HG03025 (cell line): ENCODE data around the gene DDX27.
"Not testable (repeated sequence)": the region's sequence is repeated elsewhere in the genome, so short reads cannot be mapped to it uniquely, and the experiment has no call there.

ENCODE experiments used
- ATAC-seq: cut with Tn5 transposase; IDR thresholded peaks from one replicate; pipeline ENCODE4 v1.9.1; 2021; ENCODE audit warnings: mild to moderate bottlenecking, moderate library complexity; ENCODE audit not compliant: unreplicated experiment, low FRiP score

Gene DDX27

DNA sequence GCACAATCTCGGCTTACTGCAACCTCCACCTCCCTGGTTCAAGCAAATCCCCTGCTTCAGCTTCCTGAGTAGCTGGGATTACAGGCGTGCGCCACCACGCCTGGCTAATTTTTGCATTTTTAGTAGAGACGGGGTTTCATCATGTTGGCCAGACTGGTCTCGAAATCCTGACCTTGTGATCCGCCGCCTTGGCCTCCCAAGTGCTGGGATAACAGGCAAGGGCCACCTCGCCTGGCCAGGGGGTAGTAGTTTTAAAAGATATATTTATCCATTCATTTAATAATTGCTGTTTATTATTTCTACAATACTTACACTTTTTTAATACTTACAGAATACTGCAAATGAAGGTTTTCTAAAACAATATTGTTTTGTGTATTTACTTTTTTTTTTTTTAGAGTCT, 15.5 kb upstream of the DDX27 start:
- no peak for ATAC-seq

- ATAC-seq = no peak
Observed at GRCh38 chr20:49207076-49207475, 12.1 kb upstream of the DDX27 start.

DNA sequence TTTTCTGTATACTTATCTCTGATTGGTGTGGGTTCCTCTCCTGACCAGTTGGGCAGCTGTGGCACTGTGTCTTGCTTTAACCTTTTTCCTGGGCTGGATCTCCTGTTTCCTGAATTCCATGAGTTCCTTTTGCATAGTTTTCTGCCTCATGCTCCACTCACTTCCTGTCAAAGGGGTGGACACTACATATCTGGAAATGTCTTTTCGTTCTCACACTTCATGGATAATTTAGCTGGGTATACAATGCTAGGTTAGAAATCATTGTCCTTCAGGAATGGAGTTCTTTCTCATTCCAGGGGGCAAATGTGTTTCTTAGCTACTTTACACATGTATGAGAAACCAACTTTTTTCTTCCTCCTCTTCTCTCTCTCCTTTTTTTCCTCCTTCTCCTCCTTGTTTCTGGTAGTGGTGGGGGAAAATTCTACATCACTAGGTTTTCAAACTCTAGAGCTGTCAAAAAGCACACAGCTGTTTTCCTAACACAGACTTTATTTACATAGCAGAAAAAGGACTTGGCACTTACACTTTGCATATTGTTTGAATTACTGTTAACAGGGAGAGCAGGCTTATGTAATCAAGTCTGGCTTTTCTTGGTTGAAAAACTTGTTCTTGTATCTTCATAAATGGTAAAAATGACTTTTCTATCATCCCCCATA, 9.0 kb upstream of the DDX27 start:
- no peak for ATAC-seq

DNA sequence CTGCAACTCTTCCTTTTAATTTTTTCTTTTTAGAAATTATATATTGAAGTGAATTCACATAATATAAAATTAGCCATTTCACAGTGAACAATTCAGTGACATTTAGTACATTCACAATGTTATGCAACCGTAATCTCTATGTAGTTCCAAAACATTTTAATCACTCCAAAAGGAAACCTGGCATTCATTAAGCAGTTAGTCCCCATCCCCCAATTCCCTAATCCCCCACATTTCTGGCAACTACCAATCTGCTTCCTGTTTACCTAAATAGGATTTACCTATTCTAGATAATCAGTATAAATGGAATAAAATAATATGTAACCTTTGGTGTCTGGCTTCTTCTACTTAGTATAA, 8.5 kb upstream of the DDX27 start:
- no peak for ATAC-seq

- ATAC-seq = no peak
Observed at GRCh38 chr20:49214571-49214970, 4.6 kb upstream of the DDX27 start.

- ATAC-seq = no peak
Observed at GRCh38 chr20:49215232-49215631, 4.0 kb upstream of the DDX27 start.

DNA sequence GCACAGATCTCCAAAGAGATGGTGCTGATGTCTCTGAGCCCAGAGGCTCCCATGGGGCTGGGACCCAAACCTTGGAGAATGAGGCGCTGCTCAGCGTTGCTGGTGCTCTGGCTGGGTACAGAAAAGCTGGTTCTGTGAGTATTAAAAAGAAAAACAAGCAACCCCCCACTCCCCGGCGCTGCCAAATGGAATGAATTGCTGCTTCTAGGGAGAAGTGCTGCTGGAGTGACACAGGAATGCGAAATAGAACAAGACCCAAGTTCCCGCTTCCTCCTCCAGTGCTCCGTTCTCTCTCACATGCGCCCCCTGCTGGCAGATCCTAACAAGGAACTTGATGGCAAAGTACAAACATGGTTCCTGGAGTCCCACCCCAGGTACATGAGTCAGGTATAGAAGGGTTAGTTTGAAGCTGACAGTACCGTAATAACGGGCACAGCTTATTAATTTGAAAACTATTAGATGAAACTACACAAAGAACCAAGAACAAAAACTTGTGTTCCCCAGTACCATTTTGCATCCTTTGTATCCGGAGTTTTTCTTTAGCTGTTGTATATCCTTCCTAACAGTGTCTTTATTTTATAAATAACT, 2.1 kb upstream of the DDX27 start:
- no peak for ATAC-seq

GRCh38 chr20:49218739-49219090, 501 bp upstream of the DDX27 start:
- ATAC-seq = not testable (repeated sequence)

DNA sequence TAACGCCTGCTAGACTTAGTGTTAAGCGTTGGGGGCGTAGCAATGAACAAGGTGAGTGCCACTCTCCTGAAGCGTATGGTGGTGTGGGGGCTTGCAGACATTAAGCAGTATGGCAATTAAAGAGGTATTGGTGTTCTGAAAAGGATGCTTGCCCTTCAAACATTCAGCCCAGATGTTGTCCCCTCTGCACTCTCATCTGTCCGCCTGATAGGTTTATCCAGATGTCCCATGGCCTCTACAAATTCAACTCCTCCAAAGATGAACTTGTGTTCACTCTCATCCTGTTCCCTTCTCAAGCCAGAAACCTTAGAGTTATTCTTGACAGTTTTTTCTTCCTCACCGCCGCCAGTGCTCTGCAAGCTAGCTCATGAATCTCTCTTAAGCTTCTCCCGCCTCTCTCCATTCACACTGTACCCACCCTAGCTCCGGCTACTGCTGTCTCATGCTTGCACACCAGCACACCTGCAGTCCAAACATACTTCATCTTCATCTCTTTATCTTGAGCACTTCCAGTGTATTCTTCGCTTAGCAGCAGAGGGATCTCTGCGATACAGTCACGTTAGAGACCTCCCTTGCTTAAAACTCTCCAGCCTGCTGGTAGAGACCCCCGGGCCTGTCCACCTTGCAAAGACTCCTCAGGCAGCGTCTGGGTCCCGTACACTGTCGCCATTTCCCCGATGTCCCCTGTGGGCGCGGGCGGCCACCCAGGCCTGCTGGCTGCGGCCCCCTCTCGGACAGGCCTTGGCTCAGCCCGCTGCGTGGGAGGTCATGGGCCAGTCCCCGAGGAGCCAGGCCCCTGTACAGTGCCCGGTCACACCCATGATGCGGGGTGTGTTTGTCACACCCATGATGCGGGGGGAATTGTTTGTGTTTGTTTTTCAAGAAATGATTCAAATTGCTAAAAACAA, 962 bp downstream of the DDX27 start:
- ATAC-seq = no peak

DNA sequence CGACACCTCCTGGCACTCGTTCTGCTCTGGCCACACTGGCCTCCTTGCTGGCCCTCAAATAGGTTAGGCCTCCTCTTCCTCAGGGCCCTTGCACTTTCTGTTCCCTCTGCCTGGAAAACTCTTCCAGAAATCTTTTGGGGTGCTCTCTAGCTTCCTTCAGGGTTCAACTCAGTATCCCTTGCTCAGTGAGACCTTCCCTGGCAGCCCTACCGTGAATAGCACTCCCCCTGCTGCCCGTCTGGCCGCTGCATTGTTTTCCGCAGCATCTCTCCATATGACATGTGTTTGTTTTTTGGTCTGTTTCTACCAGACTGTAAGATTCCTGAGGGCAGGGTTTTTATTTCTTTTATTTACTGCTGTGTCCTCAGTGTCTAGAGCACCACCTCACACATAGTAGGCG, 6.7 kb downstream of the DDX27 start:
- ATAC-seq = no peak

- ATAC-seq = no peak
Observed at GRCh38 chr20:49228676-49229075, 9.5 kb downstream of the DDX27 start.

DNA sequence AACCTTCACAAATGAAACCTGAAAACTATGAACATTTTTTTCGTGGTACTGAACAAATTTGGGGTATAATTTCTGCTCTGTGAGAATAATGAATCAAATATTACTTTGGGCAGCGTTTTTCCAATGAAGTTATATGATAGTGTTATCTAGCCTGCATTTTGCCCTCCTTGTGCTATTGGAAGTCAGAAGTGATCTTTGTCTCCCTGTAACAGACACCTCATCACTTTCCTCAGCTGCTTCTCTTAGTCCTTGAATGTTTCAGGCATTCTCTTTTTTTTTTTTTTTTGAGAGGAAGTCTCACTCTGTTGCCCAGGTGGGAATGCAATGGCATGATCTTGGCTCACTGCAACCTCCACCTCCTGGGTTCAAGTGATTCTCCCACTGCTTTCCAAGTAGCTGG, 10.2 kb downstream of the DDX27 start:
- ATAC-seq = no peak

GRCh38 chr20:49230021-49230420, 10.8 kb downstream of the DDX27 start:
- no peak for ATAC-seq

DNA sequence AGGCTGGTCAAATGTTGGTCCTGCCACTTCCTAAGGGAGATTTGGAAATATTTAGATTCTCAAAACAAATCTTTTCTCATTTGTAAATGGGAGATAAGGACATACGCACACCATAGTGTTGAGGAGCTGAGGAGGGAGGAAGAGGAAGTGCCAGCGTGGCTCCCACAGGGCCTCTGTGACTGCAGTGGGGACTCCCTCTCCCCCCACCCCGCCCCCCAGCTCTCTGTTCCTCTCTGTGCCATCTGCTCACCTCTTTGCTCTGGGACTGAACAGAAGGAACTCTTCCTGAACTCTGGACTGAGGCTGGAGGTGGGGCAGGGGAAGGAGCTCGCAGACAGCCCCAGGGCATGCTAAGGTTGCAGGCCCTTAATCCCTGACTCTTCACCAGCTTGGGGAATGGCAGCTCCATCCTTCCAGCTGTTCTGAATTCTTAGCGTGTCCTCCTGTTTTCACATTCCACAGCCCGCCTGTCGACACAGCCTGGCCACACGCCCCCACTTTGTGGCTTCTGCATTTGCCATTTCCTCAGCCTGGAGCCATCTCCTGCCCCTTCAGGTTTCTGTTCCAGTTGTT, 11.4 kb downstream of the DDX27 start:
- no peak for ATAC-seq

- ATAC-seq = no peak
Observed at GRCh38 chr20:49231471-49231870, 12.3 kb downstream of the DDX27 start.

GRCh38 chr20:49233226-49233625, 14.0 kb downstream of the DDX27 start:
- ATAC-seq = no peak

DNA sequence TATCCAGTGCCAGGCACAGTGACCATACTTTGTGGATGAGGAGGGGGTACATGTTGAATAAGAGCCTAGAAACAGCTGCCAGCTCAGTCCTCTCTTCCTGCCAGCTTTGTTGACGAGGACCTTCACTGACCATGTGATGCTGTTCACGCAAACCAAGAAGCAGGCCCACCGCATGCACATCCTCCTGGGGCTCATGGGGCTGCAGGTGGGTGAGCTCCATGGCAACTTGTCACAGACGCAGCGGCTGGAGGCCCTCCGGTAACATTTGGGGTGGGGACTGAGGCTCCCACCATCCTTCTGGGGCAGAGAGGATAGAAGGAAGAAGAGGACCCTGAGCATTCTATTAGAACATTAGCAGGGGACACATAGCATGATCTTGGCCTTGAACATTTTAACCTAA, 15.6 kb downstream of the DDX27 start:
- no peak for ATAC-seq

DNA sequence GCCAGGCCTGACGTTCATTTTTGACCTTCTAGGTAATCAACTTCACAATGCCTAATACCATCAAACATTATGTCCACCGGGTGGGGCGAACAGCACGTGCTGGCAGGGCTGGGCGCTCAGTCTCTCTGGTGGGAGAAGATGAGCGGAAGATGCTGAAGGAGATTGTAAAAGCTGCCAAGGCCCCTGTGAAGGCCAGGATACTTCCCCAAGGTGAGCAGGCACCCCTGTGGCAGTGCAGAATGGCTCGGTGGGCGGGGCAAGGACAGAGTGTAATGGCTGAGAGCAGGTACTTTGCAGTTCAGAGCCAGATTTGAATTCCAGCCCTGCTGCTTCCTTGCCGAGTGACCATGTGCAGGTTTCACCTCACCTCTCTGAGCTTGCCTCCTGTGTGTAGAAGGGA, 17.1 kb downstream of the DDX27 start:
- no peak for ATAC-seq

GRCh38 chr20:49237531-49237930, 18.3 kb downstream of the DDX27 start:
- no peak for ATAC-seq

- no peak for ATAC-seq
Observed at GRCh38 chr20:49245921-49246740, 26.9 kb downstream of the DDX27 start.
